Thoracic aorta (tissue), 2 donors: ENCODE data around the gene TAGLN2. TPM values are rescaled to one million over a fixed set of nuclear protein-coding genes. Genes with fewer than 3 reads are reported as not detected.

Source experiments
- ATAC-seq: fragments of 150-250 bp; one replicate; pipeline ENCODE4 v1.8.0; 2017; ENCODE audit warnings: low read depth; ENCODE audit not compliant: insufficient number of reproducible peaks, low FRiP score
- DNase-seq: peaks from one replicate; pipeline ENCODE4 v3.0.0-alpha.2; 2020; ENCODE audit warnings: low spot score
- H3K27ac ChIP-seq, 2 donors: fragments of 200-600 bp; sonication (generic); 1 replicate in 1 of 2; 2 replicates in 1 of 2; pipeline ENCODE4 v1.5.1; 2016; ENCODE audit warnings: mild to moderate bottlenecking in 2 of 2, moderate library complexity in 2 of 2
- H3K27me3 ChIP-seq: fragments of 200-600 bp; sonication (generic); replicated peaks from 2 replicates; pipeline ENCODE4 v1.6.0; 2016; ENCODE audit warnings: mild to moderate bottlenecking; ENCODE audit not compliant: insufficient read depth
- H3K36me3 ChIP-seq: fragments of 200-600 bp; sonication (generic); one replicate; pipeline ENCODE4 v1.5.1; 2016
- H3K4me1 ChIP-seq, 2 donors: fragments of 200-600 bp; sonication (generic); 1 replicate in 1 of 2; 2 replicates in 1 of 2; pipeline versions ENCODE4 v1.5.1 to v1.6.0; 2016; ENCODE audit warnings: low read depth in 2 of 2, mild to moderate bottlenecking in 1 of 2; ENCODE audit not compliant: control insufficient read depth in 1 of 2
- H3K4me3 ChIP-seq: fragments of 200-600 bp; sonication (generic); 2 replicates; pipeline ENCODE4 v1.5.1; 2016; ENCODE audit warnings: mild to moderate bottlenecking
- H3K9me3 ChIP-seq: fragments of 200-600 bp; sonication (generic); 2 replicates; pipeline ENCODE4 v1.5.1; 2016
- total RNA-seq, 2 donors: library from RNA; depleted of rRNA; stranded (reverse); fragments of >200 nt; gene quantifications; one replicate each; pipeline versions ENCODE4 v1.1.0 to v1.2.3, GENCODE V29; 2016
- TF ChIP-seq, protein P1 (sequence below): fragments of 200-600 bp; sonication (generic); IDR thresholded peaks from one replicate; pipeline ENCODE4 v1.5.1; 2019; ENCODE audit warnings: antibody characterized with exemption

TAGLN2 gene
- total RNA-seq = 100 to 1,000 TPM; 298 to 352 TPM

DNA sequence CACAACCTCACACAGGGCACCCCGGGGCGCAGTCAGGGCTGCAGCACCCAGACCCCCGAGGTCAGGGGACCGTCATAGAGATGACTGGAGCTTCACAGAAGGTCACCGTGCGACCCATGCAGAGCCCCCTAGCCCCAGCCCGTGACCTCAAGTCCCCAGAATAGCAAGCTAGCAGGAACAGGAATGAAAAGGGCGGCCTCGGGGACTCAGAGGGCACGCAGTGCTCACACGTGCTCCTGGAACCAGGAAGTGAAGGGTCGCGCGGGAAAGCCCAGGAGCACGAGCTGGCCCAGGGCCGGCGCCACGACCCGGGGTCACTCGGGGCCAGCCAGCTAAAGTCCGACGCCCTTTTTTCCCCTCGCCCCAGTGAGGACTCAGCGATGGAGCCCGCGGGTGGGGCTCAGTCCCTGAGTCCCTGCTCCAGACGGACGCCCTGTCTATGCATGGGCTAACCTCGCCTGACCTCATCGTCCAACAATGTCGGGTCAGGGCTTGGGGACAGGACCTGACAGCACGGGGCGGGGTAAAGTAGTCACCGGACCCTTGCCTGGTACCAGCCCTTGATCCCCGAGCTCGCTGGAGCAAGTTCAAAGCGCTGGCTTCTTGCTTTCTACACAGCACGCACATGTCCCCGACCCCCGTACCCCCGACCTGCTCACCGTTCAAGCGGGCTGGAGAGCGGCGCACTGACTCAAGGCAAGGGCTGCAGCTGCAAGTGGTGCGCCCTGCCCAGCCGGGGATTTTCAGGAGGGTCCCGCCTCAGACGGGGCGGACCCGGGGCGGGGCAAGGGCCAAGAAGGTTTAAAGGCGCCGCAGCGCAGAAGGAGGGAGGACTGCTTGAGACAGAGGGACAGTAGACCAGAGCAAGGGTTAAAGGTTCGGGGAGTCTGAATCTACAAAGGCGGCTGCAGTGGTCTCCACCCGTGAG, at the start of gene TAGLN2:
TSS of gene TAGLN2 (minus strand) at position 717 of the 928 bp plus-strand sequence. CDS start 4,998 bp downstream, outside the sequence.
- TF ChIP-seq, protein P1, sequence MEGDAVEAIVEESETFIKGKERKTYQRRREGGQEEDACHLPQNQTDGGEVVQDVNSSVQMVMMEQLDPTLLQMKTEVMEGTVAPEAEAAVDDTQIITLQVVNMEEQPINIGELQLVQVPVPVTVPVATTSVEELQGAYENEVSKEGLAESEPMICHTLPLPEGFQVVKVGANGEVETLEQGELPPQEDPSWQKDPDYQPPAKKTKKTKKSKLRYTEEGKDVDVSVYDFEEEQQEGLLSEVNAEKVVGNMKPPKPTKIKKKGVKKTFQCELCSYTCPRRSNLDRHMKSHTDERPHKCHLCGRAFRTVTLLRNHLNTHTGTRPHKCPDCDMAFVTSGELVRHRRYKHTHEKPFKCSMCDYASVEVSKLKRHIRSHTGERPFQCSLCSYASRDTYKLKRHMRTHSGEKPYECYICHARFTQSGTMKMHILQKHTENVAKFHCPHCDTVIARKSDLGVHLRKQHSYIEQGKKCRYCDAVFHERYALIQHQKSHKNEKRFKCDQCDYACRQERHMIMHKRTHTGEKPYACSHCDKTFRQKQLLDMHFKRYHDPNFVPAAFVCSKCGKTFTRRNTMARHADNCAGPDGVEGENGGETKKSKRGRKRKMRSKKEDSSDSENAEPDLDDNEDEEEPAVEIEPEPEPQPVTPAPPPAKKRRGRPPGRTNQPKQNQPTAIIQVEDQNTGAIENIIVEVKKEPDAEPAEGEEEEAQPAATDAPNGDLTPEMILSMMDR = peak; percentile 15
- Histone ChIP-seq H3K27me3 (no peaks in the 10 kb centered on the region), H3K9me3 (no peaks in the 10 kb centered on the region), H3K4me1 (peaks cover 24 to 39% of the 10 kb centered on the region in 2 donors), H3K27ac (peak within 1 kb of the TSS; percentile 97 to 99), H3K4me3 (peak within 1 kb of the TSS; percentile 87), H3K36me3 (peaks cover 2% of the 10 kb centered on the region)
- DNase-seq (peak; percentile 72), ATAC-seq (peak; percentile 62)

DNA sequence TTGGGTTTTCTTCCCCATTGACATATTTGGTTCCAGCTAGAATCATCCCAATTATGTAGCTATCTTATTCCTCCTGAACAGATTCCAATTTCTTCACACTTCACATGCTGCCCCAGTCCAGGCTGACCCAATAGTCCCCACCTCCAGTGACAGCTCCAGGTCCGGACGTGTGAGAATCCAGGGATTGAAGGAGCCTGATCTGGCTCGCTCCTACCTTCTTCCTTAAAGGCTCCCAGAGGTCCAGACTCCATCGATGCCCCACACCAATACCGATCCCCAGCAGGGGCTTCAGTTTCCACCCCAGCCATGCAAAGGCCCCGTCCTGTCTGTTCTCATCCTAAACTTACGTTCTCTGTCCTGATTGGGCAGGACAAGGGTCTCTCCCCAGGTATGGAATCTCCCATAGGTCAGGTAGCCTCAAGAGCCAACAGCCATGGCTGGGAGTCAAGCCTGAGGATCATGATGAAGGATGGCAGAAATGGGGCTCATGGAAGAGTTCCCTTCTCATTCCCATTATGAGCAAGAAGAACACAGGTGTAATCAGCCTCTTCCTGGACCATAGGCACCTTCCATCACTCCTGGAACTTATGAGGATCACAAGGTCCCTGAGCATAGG, 49.2 kb upstream of the TAGLN2 start:
- Histone ChIP-seq H3K36me3 (no peaks in the 10 kb centered on the region), H3K4me1 (no peaks in the 10 kb centered on the region), H3K27me3 (no peaks in the 10 kb centered on the region), H3K4me3 (no peak overlapping the region), H3K27ac (no peak overlapping the region), H3K9me3 (no peaks in the 10 kb centered on the region)
- DNase-seq = no peak
- TF ChIP-seq, protein P1 = no peak
- ATAC-seq = no peak

DNA sequence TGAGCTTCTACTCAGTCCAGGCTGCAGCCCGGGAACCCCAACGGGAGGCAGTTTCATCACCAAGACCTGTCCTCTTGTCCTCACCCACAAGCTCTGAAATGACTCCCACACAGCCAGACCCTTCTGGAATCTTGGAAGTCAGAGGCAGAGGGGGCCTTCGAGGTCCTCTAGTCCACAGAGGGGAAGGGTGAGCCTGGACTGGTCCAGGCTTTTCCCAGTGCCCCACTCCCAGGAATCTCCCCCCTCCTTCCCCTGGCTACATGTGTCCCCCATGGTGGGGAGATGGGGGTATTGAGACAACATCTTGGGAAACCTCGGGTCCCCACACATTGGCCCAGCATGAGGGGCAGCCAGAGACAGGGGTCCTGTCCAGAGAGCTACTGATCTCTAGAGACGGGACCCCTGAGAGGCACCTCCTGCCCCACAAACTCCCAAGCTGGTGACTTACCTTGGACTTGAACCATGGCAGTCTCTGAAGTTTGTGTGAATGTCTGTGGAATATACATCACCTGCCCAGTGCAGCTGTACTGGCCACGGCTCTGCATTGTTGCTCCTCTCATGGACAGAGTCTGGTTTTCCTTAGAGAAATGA, 48.1 kb upstream of the TAGLN2 start:
- Histone ChIP-seq H3K9me3 (no peaks in the 10 kb centered on the region), H3K4me3 (no peak overlapping the region), H3K36me3 (no peaks in the 10 kb centered on the region), H3K27me3 (no peaks in the 10 kb centered on the region), H3K4me1 (no peaks in the 10 kb centered on the region), H3K27ac (no peak overlapping the region)
- TF ChIP-seq, protein P1 = no peak
- ATAC-seq (no peak), DNase-seq (no peak)

DNA sequence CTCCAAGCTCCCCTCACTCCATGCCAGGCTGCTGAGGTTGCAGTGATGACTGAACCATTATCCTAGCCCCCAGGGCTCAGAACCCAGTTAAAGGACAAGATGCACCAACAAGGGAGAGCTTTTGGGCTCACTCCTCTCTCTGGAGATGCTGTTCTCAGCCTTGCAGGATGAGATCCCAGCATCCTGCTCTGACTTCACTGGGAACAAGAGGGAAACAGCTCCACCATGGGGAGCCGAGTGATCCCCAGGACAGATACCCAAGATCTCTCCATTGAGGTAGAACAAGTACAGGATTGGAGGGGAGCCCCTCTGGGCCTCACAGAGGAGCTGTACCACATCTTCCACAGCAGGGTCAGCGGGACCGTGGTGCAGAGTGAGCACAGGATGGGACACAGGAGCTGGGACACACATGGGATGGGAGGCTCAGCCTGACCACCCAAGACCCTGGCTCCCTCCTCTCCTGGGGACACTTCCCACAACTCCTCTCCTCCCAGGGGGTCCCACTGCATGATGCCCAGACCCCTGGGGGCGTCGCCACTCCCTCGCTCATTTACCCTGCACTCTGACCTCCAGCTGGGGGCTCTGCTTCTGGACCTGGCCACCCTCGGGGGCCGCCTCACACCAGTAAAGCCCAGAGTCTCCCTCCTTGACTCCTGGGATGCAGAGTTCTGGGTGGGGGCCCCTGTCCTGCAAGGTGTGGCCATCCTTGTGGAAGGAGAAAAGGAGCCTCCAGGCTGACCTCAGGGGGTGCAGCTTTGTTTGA, 47.3 kb upstream of the TAGLN2 start:
- no peak for ATAC-seq
- no peak overlapping the region for H3K27ac ChIP-seq

More for the DNA sequence above, 47.3 kb upstream of the TAGLN2 start:
- TF ChIP-seq, protein P1 = no peak
- H3K9me3 ChIP-seq = no peaks in the 10 kb centered on the region
- H3K4me3 ChIP-seq = no peak overlapping the region
- no peaks in the 10 kb centered on the region for H3K27me3 ChIP-seq
- no peak for DNase-seq
- no peaks in the 10 kb centered on the region for H3K36me3 ChIP-seq
- no peaks in the 10 kb centered on the region for H3K4me1 ChIP-seq
